K562 (cell line): ENCODE results near the gene TESK2. TPM values are rescaled to one million over a fixed set of nuclear protein-coding genes. Genes with fewer than 3 reads are reported as not detected.

Source experiments
- CCAR2 ChIP-seq: fragments of 200-400 bp; formaldehyde crosslinking; IDR thresholded peaks from 2 replicates; pipeline ENCODE4 v1.6.1; 2017; ENCODE audit warnings: mild to moderate bottlenecking, low read depth, low read length
- HOMEZ ChIP-seq: fragments of 250-450 bp; sonication (Bioruptor Pico); IDR thresholded peaks from 2 replicates; pipeline ENCODE4 v1.4.0; 2020; ENCODE audit warnings: mild to moderate bottlenecking, moderate library complexity
- OTX1 ChIP-seq: fragments of 450-650 bp; formaldehyde crosslinking; IDR thresholded peaks from 2 replicates; pipeline ENCODE4 v1.4.0; 2022; ENCODE audit warnings: mild to moderate bottlenecking
- polyA plus RNA-seq, 8 experiments: library from polyadenylated mRNA; depleted of rRNA in 4 of 8; stranded (reverse) in 5 of 8; unstranded in 3 of 8; fragments of >200 nt; fragmentation: Nextera tagmentation in 2 of 8; fragmentation: Illumina TruSeq in 1 of 8; extraction: Ambion mirVana in 2 of 8; extraction: Trizol in 1 of 8; gene quantifications; 2 replicates each; pipeline versions ENCODE4 v1.2.1 to v1.2.3, GENCODE V29; 2011 to 2014; ENCODE audit warnings: inconsistent platforms in 1 of 8, missing spikeins in 1 of 8
- total RNA-seq, 7 experiments: library from RNA; depleted of rRNA in 6 of 7; stranded (reverse); fragments of >200 nt in 6 of 7; fragmentation: Illumina TruSeq in 2 of 7; extraction: Trizol in 2 of 7; gene quantifications; 2 replicates each; pipeline versions ENCODE4 v1.2.1 to v1.2.3, GENCODE V29; 2011 to 2021; ENCODE audit warnings: low replicate concordance in 1 of 7
- TF ChIP-seq, protein P1 (sequence below), 2 experiments: fragments of 450-650 bp; IDR thresholded peaks; 2 replicates each; pipeline ENCODE4 v1.6.1; 2018; ENCODE audit warnings: mild to moderate bottlenecking in 2 of 2, low read depth in 1 of 2; ENCODE audit not compliant: partially characterized antibody in 2 of 2

The TESK2 gene
- total and polyA plus RNA-seq, 9 of the 15 experiments (the other 6 are each of a cell fraction or from before 2014, with no cell fraction given) = 1.6 to 5.3 (median 3.7) TPM

- TF ChIP-seq HOMEZ (CRISPR knock-in tag) (no peak), CCAR2 (no peak), OTX1 (CRISPR knock-in tag) (no peak)
- TF ChIP-seq, protein P1, sequence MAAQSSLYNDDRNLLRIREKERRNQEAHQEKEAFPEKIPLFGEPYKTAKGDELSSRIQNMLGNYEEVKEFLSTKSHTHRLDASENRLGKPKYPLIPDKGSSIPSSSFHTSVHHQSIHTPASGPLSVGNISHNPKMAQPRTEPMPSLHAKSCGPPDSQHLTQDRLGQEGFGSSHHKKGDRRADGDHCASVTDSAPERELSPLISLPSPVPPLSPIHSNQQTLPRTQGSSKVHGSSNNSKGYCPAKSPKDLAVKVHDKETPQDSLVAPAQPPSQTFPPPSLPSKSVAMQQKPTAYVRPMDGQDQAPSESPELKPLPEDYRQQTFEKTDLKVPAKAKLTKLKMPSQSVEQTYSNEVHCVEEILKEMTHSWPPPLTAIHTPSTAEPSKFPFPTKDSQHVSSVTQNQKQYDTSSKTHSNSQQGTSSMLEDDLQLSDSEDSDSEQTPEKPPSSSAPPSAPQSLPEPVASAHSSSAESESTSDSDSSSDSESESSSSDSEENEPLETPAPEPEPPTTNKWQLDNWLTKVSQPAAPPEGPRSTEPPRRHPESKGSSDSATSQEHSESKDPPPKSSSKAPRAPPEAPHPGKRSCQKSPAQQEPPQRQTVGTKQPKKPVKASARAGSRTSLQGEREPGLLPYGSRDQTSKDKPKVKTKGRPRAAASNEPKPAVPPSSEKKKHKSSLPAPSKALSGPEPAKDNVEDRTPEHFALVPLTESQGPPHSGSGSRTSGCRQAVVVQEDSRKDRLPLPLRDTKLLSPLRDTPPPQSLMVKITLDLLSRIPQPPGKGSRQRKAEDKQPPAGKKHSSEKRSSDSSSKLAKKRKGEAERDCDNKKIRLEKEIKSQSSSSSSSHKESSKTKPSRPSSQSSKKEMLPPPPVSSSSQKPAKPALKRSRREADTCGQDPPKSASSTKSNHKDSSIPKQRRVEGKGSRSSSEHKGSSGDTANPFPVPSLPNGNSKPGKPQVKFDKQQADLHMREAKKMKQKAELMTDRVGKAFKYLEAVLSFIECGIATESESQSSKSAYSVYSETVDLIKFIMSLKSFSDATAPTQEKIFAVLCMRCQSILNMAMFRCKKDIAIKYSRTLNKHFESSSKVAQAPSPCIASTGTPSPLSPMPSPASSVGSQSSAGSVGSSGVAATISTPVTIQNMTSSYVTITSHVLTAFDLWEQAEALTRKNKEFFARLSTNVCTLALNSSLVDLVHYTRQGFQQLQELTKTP (IDR thresholded peaks at IDR 0.05; ENCODE audit: low read depth in 1 of 2, partially characterized antibody in 2 of 2) = no peak
These were observed 146.5 kb downstream of the TESK2 start (continued) for GRCh38 chr1:45344499-45344898.
